Vagina (tissue), 2 donors: ENCODE measurements around the gene VBP1.

Source experiments
- POLR2A ChIP-seq, 2 donors: fragments of 450-650 bp; IDR thresholded peaks; one replicate each; pipeline ENCODE4 v1.6.1; 2017; ENCODE audit warnings: antibody characterized with exemption in 2 of 2, mild to moderate bottlenecking in 2 of 2, moderate library complexity in 2 of 2
- TF ChIP-seq, protein P1 (sequence below), 3 experiments: fragments of 450-650 bp in 2 of 3; fragments of 200-600 bp in 1 of 3; sonication (generic) in 1 of 3; IDR thresholded peaks; one replicate each; pipeline ENCODE4 v1.5.1; 2017 to 2019; ENCODE audit warnings: antibody characterized with exemption in 3 of 3, mild to moderate bottlenecking in 2 of 3, moderate library complexity in 2 of 3

DNA sequence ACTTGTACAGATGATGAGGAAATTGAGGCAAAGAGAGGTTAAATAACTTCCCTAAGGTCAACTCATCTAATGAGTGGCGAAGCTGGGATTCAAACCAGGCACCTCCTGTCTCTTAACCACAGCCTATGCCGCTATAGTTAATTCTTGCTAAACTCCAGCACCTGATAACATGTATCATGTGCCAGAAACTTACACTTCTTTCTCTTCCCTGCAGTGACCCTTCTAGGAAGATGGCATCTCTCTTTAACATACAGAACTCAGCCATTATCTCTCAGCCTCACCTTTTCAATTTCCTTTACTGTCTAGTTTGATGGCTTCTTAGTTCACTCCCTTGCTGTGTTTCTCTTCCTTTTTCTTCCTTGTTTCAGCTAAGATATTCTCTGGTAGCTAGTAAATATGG, 2.5 kb downstream of the VBP1 start:
- TF ChIP-seq, protein P1, sequence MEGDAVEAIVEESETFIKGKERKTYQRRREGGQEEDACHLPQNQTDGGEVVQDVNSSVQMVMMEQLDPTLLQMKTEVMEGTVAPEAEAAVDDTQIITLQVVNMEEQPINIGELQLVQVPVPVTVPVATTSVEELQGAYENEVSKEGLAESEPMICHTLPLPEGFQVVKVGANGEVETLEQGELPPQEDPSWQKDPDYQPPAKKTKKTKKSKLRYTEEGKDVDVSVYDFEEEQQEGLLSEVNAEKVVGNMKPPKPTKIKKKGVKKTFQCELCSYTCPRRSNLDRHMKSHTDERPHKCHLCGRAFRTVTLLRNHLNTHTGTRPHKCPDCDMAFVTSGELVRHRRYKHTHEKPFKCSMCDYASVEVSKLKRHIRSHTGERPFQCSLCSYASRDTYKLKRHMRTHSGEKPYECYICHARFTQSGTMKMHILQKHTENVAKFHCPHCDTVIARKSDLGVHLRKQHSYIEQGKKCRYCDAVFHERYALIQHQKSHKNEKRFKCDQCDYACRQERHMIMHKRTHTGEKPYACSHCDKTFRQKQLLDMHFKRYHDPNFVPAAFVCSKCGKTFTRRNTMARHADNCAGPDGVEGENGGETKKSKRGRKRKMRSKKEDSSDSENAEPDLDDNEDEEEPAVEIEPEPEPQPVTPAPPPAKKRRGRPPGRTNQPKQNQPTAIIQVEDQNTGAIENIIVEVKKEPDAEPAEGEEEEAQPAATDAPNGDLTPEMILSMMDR (IDR thresholded peaks at IDR 0.05): no peak
- TF ChIP-seq POLR2A (IDR thresholded peaks at IDR 0.05): no peak
